GM20431 (cell line): Measurements from ENCODE around the gene PLEKHA6.
"Not testable (repeated sequence)": the region's sequence is repeated elsewhere in the genome, so short reads cannot be mapped to it uniquely, and the experiment has no call there.

Source experiments
- in situ Hi-C: fragments of 300-500 bp; cut with MseI, MboI; formaldehyde crosslinking; loops from one replicate; pipeline ENCODE4 v1.15.0; 2020; ENCODE audit warnings: low sequenced_read_pairs; ENCODE audit not compliant: unreplicated experiment

PLEKHA6 gene

GRCh38 chr1:204251286-204251685 lies 108.4 kb downstream of the PLEKHA6 start:
- in situ Hi-C loops, result no loop called here

GRCh38 chr1:204250428-204251030 lies 109.2 kb downstream of the PLEKHA6 start:
- in situ Hi-C loops, result no loop called here

- in situ Hi-C loops, result no loop called here
Observed at GRCh38 chr1:204249736-204250427, 109.8 kb downstream of the PLEKHA6 start.

DNA sequence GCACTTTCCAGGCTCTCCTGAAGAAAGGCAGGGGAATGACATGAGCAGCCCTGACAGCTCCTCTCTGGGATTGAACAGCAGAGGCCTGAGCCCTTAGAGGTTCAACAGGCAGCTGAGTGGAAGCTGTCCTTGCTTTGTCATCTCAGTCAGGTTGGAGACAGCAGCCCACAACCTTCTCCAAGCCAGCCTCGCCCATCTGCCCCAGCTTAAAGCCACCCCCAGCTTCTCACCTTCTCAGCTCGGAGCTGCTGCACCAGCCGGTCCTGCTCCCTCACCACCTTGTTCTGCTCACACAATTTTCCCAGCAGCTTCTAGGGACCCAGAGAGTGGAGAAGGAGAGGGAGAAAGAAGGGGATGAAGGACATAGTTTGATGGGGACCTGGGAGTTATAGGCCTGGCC lies 110.8 kb downstream of the PLEKHA6 start:
- in situ Hi-C loops, result no loop called here

DNA sequence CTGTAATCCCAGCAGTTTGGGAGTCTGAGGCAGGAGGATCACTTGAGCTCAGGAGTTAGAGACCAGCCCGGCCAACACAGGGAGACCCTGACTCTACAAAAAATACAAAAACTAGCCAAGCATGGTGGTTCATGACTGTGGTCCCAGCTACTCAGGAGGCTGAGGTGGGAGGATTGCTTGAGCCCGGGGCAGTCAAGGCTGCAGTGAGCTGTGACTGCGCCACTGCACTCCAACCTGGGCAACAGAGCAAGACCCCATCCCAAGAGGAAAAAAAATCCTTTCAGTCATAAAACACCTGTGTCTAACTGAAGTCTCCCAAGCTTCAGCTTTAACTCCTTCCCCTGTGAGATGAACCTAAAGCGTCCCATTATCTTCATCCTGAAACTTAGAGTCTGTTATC lies 112.9 kb downstream of the PLEKHA6 start:
- in situ Hi-C loops, result no loop called here

DNA sequence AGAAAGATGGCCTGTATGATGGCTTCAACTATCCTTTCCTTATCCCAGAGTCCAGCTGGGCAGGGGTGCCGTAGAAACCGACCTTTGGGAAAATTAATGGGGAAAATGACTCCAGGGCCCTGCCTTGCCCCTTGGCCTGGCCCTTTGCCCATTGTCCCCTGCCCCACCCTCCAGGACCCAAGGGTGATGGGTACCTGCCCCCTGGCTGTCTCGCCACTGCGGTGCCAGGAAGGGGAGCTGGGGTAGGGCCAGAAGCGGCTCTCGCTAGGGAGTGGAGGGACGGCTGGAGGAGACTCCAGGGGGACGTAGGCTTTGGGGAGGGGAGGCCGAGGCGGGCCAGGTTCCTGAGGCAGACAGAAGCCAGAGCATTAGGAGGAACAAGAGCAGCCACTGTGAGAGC lies 116.8 kb downstream of the PLEKHA6 start:
- in situ Hi-C loops, result no loop called here

DNA sequence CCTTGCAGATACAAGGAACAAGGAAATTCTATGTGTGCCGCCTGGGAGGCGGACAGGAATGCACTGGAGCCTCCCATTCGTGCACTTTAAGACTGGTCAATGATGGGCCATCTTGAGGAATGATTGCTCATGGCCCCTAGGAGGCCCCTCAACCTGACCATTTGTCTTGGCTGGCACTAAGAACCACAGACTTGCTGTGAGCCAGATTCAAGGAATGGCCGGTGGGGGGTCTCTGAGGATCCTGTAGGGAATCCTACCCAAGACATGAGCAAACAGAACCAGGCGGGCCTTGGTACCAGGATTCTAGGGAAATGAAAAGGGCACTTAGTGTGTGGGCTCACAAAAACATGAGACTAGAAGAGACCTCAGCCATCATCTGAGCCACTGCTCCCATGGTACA lies 117.8 kb downstream of the PLEKHA6 start:
- in situ Hi-C loops, result no loop called here

GRCh38 chr1:204241050-204241449 lies 118.7 kb downstream of the PLEKHA6 start:
- in situ Hi-C loops, result no loop called here

DNA sequence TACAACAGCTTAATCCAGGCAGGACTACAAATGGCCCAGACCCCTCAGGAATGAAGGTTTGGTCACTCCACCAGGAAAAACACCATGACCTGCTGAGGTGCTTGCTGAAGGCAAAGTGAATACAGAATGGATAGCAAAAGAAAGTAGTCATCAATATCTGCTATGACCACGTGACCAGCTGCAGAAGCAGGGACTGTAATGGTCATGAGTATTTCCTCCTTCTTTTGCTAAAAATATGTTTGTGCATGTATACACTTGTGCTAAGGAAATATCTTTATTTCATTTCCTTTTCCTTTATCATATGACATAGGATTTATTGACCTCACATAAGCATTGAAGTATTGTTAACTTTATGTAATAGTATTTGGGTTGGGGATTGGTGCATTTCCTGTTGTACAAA lies 119.5 kb downstream of the PLEKHA6 start:
- in situ Hi-C loops, result no loop called here

GRCh38 chr1:204239401-204239800 lies 120.3 kb downstream of the PLEKHA6 start:
- in situ Hi-C loops, result not testable (repeated sequence)

DNA sequence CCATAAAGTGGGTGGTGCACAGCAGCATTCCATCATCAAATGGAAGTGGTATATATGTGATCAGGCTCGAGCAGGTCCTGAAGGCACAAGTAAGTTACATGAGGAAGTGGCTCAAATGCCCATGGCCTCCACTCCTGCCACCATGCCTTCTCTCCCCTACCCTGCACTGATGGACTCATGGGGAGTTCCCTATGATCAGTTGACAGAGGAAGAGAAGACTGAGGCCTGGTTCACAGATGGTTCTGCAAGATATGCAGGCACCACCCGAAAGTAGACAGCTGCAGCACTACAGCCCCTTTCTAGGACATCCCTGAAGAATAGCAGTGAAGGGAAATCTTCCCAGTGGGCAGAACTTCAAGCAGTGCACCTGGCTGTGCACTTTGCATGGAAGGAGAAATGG lies 121.2 kb downstream of the PLEKHA6 start:
- in situ Hi-C loops, result not testable (repeated sequence)

- in situ Hi-C loops, result not testable (repeated sequence)
Observed at GRCh38 chr1:204237515-204237914, 122.2 kb downstream of the PLEKHA6 start.

DNA sequence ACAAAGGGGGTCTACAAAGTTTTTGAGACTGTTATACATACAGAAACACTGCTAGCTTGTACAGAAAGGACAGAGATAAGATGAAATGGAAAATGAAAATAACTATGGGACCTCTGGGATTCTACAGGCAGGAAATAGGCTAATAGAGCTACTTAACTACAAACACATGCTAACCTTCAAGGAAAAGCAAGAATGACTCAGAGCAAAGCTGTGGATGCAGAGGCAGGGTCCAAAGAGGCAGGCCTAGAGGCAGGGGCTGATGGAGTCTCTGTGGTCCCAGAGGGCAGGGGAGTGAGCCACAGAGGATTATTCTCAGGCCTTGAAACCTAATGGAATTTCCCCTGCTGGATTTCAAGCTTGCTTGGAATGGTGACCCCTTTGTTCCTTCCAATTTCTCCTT lies 127.2 kb downstream of the PLEKHA6 start:
- in situ Hi-C loops, result no loop called here

GRCh38 chr1:204230211-204230610 lies 129.5 kb downstream of the PLEKHA6 start:
- in situ Hi-C loops, result no loop called here

DNA sequence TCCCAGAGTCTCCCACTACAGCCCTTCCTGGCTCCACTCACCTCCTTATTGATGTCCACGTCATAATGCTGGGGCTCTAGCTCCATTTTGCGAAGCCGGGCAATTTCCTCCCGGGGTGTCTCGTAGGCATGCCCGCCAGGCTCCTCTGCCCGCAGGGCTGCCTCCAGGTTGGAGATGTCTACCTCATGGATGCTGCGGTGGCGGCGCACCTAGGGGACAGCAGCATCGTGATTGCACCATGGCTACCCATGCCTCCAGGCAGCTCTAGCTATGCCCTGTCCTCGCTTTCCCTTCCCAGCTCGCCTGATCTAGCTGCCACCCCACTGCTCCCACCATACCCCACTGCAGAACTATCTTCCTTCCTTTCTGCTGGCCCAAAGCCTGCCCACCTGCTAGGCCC lies 130.8 kb downstream of the PLEKHA6 start:
- in situ Hi-C loops, result no loop called here

DNA sequence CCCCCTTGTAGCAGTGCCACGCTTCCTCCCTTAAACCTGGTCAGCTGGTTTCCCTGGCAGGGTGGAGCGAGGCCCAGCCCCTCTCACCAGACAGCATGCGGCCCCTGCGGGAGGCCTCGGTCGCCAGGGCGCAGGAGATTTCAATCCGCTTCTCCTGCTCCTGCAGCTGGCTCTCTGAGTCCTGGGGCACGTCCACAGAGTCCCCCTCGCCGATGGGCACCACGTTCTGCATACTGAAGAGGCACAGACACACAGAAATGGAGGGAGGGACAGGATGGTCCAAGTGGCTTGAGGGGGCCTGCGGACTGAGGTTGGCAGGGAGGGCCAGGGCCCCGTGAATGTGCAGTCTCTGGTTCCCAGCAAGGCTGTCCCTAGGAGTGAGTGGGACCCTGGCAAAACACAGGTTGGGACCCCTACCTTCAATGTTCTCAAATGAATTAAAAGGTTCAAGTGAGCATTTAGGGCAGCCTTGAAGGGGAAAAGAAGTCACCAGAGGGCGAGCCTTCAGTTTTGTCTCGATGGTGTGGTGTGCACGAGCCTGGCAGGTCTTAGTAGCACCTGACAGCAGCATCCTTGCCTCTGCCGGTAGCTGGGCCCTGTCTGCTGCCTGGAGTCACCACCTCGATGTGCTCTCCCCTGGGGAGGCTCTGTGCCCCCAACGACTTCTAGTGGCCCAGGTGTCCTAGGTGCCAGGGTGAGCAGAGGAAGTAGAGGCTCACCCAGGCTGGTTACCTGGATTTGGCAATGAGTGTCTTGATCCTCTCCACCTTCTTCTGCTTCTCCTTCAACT lies 131.5 kb downstream of the PLEKHA6 start:
- in situ Hi-C loops, result no loop called here

- in situ Hi-C loops, result no loop called here
Observed at GRCh38 chr1:204227351-204227750, 132.4 kb downstream of the PLEKHA6 start.

DNA sequence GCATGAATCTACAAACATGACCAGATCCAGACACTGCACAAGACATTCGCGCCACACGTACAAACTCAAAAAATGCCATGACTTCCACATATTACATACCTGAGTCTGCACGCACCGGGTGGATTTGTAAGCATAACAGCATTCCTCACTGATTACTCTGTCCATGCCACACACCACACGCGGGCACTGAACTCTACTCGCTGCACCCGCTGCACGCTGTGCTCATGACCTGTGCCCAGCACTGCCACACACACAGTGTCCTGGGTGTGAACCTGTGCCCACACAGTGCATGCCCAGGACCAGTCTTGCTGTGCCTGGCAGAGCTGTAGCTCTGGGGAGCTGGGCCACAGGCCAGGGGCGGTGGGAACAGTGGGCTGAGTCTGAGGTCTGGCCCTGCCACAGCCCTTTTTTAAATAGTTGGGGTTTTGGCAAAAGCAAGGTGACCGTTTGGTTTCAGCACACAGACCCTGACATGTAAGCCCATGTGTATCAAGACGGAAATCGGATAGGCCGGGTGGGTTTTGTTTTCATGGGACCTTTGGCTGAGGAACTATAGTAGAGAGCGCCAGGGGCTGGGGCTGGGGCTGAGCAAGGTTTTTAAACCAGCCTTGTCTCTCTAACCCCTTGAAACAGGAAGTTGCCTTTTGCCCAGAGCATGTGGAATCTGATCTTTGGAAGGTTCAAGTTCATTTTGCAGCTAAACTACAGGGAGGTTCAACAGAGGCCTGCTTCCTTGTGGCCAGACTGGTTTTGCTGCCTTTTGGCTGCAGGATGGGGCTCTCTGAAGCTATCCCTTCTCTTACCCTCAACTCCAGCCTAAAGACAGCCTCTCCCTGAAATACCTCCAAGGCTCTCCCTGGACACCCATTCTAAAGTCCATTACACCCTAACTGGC lies 133.6 kb downstream of the PLEKHA6 start:
- in situ Hi-C loops, result no loop called here

DNA sequence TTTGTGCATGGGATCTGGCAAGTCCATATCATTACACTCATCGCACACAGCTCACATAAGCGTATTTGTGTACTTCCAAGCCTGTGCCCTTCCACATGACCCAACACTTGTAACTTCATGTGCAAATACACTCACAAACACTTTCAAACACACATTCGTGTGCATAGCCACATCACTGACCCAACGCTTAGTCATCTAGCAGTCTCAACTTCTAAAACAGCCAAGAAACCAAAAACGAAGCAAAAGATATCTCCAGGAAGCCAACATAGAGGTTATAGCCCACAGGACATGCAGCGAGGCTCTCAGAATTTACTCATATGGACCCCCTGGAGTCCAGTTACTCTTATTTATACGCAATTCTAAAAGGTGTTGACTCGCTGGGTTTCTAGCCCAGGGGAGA lies 135.1 kb downstream of the PLEKHA6 start:
- in situ Hi-C loops, result no loop called here

DNA sequence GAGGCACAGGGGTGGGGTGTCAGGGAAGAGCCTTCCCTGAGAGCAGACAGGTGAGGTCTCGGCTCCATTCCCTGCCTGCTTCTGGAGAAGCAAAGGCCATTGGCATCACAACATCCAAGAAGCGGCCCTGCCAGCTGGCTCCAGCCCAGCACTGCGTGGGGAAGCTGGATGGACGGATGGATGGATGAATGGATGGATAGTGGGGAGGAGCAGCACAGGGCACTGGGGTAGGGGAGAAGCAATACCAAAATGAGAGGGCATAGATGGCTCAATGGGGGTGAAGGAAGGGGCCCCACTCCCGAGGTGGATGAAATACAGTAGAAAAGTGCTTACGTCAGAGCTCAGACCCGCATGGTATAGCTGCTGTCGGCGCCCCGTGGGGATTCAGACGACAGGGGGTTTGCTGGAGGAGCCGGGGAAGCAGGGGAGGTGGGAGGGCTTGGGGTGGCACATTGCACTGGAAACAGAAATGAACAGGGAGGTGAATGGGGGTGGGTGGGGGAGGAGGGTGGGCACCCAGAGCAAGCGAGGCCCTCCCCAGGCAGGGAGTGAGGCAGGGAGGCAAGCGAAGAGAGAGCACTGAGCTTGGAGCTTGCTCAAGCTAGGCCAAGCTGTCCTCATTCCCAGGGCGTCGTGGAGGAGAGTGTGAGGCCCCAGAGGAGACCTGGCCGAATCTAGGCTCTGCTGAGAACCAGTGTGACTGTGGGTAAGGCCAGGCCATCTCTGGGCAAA lies 136.4 kb downstream of the PLEKHA6 start:
- in situ Hi-C loops, result no loop called here
